Activated B cell treated with CpG ODN at 0.5 μM for 24 hours (primary cell): ENCODE data around the gene GNGT1. TPM values are rescaled to one million over a fixed set of nuclear protein-coding genes. Genes with fewer than 3 reads are reported as not detected.

Source experiments
- ATAC-seq: fragments of 200-7000 bp; cut with Tn5 transposase; one replicate; pipeline ENCODE4 v1.10.0; 2021; ENCODE audit warnings: low read depth, mild to moderate bottlenecking, moderate library complexity
- CTCF ChIA-PET: fragments of 350-600 bp; sonication (Branson Sonifier 250); formaldehyde crosslinking; loops from one replicate; lab custom pipeline; 2021; ENCODE audit warnings: antibody characterized with exemption; lab: Charles Lee
- POLR2A ChIA-PET: fragments of 350-600 bp; sonication (Branson Sonifier 250); formaldehyde crosslinking; loops from one replicate; lab custom pipeline; 2021; ENCODE audit warnings: antibody characterized with exemption; lab: Charles Lee
- DNase-seq: peaks from one replicate; pipeline ENCODE4 v3.0.0; 2022
- H3K27ac Mint-ChIP-seq: one replicate; pipeline ENCODE4 v1.8.0; 2020; ENCODE audit warnings: mixed read lengths
- H3K27me3 Mint-ChIP-seq: one replicate; pipeline ENCODE4 v1.8.0; 2021; ENCODE audit warnings: mixed read lengths
- H3K36me3 Mint-ChIP-seq: one replicate; pipeline ENCODE4 v1.8.0; 2021; ENCODE audit warnings: low read depth, mixed read lengths
- H3K4me1 Mint-ChIP-seq: one replicate; pipeline ENCODE4 v1.8.0; 2021; ENCODE audit warnings: mixed read lengths
- H3K4me3 Mint-ChIP-seq: one replicate; pipeline ENCODE4 v1.8.0; 2020; ENCODE audit warnings: mild to moderate bottlenecking, mixed read lengths
- H3K9me3 Mint-ChIP-seq: one replicate; pipeline ENCODE4 v1.8.0; 2020; ENCODE audit warnings: mixed read lengths
- intact Hi-C: fragments of 100-400 bp; cut with micrococcal nuclease; formaldehyde crosslinking; loops from one replicate; pipeline ENCODE4 v1.15.1; 2024
- total RNA-seq: library from RNA; stranded (reverse); gene quantifications from 2 replicates; pipeline ENCODE4 v1.2.3, GENCODE V29; 2022
- TF ChIP-seq, protein P1 (sequence below): fragments of 200-600 bp; IDR thresholded peaks from one replicate; pipeline ENCODE4 v1.8.0; 2022; ENCODE audit warnings: antibody characterized with exemption, mild to moderate bottlenecking

The GNGT1 gene
- total RNA-seq, 1 donor from 2014 or later = not detected

- ChIA-PET POLR2A (no interaction called here), CTCF (no interaction called here)
- H3K27ac Mint-ChIP-seq = no peak within 1 kb of the TSS
- peaks cover 11% of the 10 kb centered on the region for H3K4me1 Mint-ChIP-seq
- H3K36me3 Mint-ChIP-seq = no peaks in the 10 kb centered on the region
- H3K9me3 Mint-ChIP-seq = no peaks in the 10 kb centered on the region
- DNase-seq = peak; percentile 24
- TF ChIP-seq, protein P1, sequence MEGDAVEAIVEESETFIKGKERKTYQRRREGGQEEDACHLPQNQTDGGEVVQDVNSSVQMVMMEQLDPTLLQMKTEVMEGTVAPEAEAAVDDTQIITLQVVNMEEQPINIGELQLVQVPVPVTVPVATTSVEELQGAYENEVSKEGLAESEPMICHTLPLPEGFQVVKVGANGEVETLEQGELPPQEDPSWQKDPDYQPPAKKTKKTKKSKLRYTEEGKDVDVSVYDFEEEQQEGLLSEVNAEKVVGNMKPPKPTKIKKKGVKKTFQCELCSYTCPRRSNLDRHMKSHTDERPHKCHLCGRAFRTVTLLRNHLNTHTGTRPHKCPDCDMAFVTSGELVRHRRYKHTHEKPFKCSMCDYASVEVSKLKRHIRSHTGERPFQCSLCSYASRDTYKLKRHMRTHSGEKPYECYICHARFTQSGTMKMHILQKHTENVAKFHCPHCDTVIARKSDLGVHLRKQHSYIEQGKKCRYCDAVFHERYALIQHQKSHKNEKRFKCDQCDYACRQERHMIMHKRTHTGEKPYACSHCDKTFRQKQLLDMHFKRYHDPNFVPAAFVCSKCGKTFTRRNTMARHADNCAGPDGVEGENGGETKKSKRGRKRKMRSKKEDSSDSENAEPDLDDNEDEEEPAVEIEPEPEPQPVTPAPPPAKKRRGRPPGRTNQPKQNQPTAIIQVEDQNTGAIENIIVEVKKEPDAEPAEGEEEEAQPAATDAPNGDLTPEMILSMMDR = no peak
- intact Hi-C loops = no loop called here
- peak within 1 kb of the TSS; percentile 84 for H3K4me3 Mint-ChIP-seq
- H3K27me3 Mint-ChIP-seq = peaks cover 46% of the 10 kb centered on the region
- ATAC-seq = peak; percentile 60
Observed at GRCh38 chr7:93890464-93891068, 15.8 kb upstream of the GNGT1 start, which contains the start of gene TFPI2. TSS of gene TFPI2 (minus strand) at chr7:93890753. CDS start at chr7:93890678, 75 bp downstream.

- peaks cover 11% of the 10 kb centered on the region for H3K4me1 Mint-ChIP-seq
- TF ChIP-seq, protein P1 = no peak
- no peak for ATAC-seq
- DNase-seq = no peak
- no peaks in the 10 kb centered on the region for H3K9me3 Mint-ChIP-seq
- intact Hi-C loops = no loop called here
- H3K4me3 Mint-ChIP-seq = no peak overlapping the region
- POLR2A ChIA-PET = interaction anchor here (0.6 kb wide), 1 partner anchor 111 kb away, joined by 3 read pairs; no protein-coding TSS in a partner anchor
- CTCF ChIA-PET = no interaction called here
- H3K27ac Mint-ChIP-seq = no peak overlapping the region
- H3K27me3 Mint-ChIP-seq = peaks cover 47% of the 10 kb centered on the region
- H3K36me3 Mint-ChIP-seq = no peaks in the 10 kb centered on the region
Observed at GRCh38 chr7:93894426-93894825, 11.9 kb upstream of the GNGT1 start.

GRCh38 chr7:93894966-93895640 is 11.3 kb upstream of the GNGT1 start:
- Mint-ChIP-seq H3K4me3 (no peak overlapping the region), H3K27me3 (peaks cover 46% of the 10 kb centered on the region), H3K4me1 (peaks cover 4% of the 10 kb centered on the region), H3K27ac (no peak overlapping the region), H3K36me3 (no peaks in the 10 kb centered on the region), H3K9me3 (no peaks in the 10 kb centered on the region)
- no peak for DNase-seq
- intact Hi-C loops = no loop called here
- ATAC-seq = no peak
- ChIA-PET CTCF (no interaction called here), POLR2A (no interaction called here)
- TF ChIP-seq, protein P1 = no peak

GRCh38 chr7:93895859-93896600 is 10.3 kb upstream of the GNGT1 start:
- intact Hi-C loops = no loop called here
- POLR2A ChIA-PET = no interaction called here
- Mint-ChIP-seq H3K9me3 (no peaks in the 10 kb centered on the region), H3K27me3 (peaks cover 45% of the 10 kb centered on the region), H3K36me3 (no peaks in the 10 kb centered on the region), H3K4me1 (no peaks in the 10 kb centered on the region), H3K27ac (no peak overlapping the region), H3K4me3 (no peak overlapping the region)
- DNase-seq (no peak), ATAC-seq (no peak)
- CTCF ChIA-PET = interaction anchor here (0.6 to 1.3 kb wide), 2 partner anchors 60 to 191 kb away, joined by 3 read pairs; no protein-coding TSS in a partner anchor
- TF ChIP-seq, protein P1 = no peak

DNA sequence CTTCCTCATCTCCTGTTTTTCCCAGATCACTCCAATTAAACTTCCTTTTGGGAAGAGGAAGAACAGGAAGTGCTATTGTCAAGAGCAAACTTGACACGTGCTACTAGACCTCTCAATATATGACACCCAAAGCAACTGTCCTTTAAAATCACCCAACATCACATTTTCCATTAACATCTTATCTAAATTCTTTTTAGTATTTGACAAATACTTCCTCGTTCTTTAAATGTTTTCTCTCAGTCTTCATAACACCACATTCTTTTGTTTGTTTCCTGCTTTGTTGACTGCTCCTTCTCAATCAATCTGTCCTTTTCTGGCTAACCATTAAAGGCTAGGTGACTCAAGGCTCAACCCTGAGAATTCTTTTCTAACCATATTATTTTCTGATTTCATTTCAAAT is 8.7 kb upstream of the GNGT1 start:
- no peak for ATAC-seq
- no peaks in the 10 kb centered on the region for H3K9me3 Mint-ChIP-seq
- no peaks in the 10 kb centered on the region for H3K36me3 Mint-ChIP-seq
- ChIA-PET CTCF (interaction anchor here (7.1 kb wide), 1 partner anchor 191 kb away, joined by 117 read pairs; no protein-coding TSS in a partner anchor), POLR2A (no interaction called here)
- TF ChIP-seq, protein P1 = no peak
- no peak overlapping the region for H3K27ac Mint-ChIP-seq
- H3K27me3 Mint-ChIP-seq = peaks cover 32% of the 10 kb centered on the region
- no peak overlapping the region for H3K4me3 Mint-ChIP-seq
- no peak for DNase-seq
- intact Hi-C loops = no loop called here
- no peaks in the 10 kb centered on the region for H3K4me1 Mint-ChIP-seq
